OCI-LY7 (cell line): ENCODE measurements around the gene GALNT14. TPM values are rescaled to one million over a fixed set of nuclear protein-coding genes. Genes with fewer than 3 reads are reported as not detected.

Experiments
- BruUV-seq: library from RNA; stranded (reverse); fragments of 400-500 nt; replicated peaks from 2 replicates; lab custom pipeline; 2021; lab: Mats Ljungman, UMichigan
- CTCF ChIA-PET: fragments of 300-600 bp; sonication (Branson Sonifier 250); formaldehyde crosslinking; loops from one replicate; lab custom pipeline; 2022; ENCODE audit warnings: antibody characterized with exemption; ENCODE audit not compliant: unreplicated experiment; lab: Charles Lee
- POLR2A ChIA-PET: fragments of 300-600 bp; sonication (Branson Sonifier 250); formaldehyde crosslinking; loops from one replicate; lab custom pipeline; 2022; ENCODE audit warnings: antibody characterized with exemption; lab: Charles Lee
- DNase-seq: peaks from one replicate; pipeline ENCODE4 v3.0.0-alpha.2; 2015; ENCODE audit warnings: low spot score
- H2AFZ ChIP-seq: fragments of 200-600 bp; sonication (generic), shearing (Covaris generic); 2 replicates; pipeline ENCODE4 v1.6.1; 2014; ENCODE audit warnings: mild to moderate bottlenecking, antibody characterized with exemption, low read length, moderate library complexity
- H3K27ac ChIP-seq: fragments of 200-600 bp; sonication (generic); 2 replicates; pipeline ENCODE4 v1.5.1; 2014; ENCODE audit warnings: mixed run types, low read depth, mild to moderate bottlenecking, moderate library complexity, low read length, inconsistent platforms; ENCODE audit not compliant: poor library complexity, severe bottlenecking
- H3K36me3 ChIP-seq: fragments of 200-600 bp; sonication (generic); 2 replicates; pipeline ENCODE4 v1.6.1; 2014; ENCODE audit warnings: mild to moderate bottlenecking, antibody characterized with exemption, low read length, moderate library complexity, mixed read lengths; ENCODE audit not compliant: insufficient read depth
- H3K4me1 ChIP-seq: fragments of 200-600 bp; sonication (generic); 2 replicates; pipeline ENCODE4 v1.5.1; 2014; ENCODE audit warnings: mild to moderate bottlenecking, low read length; ENCODE audit not compliant: insufficient read depth, poor library complexity, severe bottlenecking
- H3K4me2 ChIP-seq: fragments of 200-600 bp; sonication (generic); 2 replicates; pipeline ENCODE4 v1.6.1; 2014; ENCODE audit warnings: mild to moderate bottlenecking, low read length
- H3K4me3 ChIP-seq: fragments of 200-600 bp; sonication (generic); 2 replicates; pipeline ENCODE4 v1.5.1; 2014; ENCODE audit warnings: mild to moderate bottlenecking, low read depth, low read length; ENCODE audit not compliant: poor library complexity, severe bottlenecking
- H3K79me2 ChIP-seq: fragments of 200-600 bp; sonication (generic); 2 replicates; pipeline ENCODE4 v1.6.1; 2016; ENCODE audit warnings: low read depth, mild to moderate bottlenecking, low read length, moderate library complexity, mixed read lengths; ENCODE audit not compliant: insufficient read depth
- H3K9me2 ChIP-seq: fragments of 200-600 bp; sonication (generic); 2 replicates; pipeline ENCODE4 v1.6.1; 2016; ENCODE audit warnings: mild to moderate bottlenecking, low read length, mixed read lengths; ENCODE audit not compliant: insufficient read depth
- H3K9me3 ChIP-seq: fragments of 200-600 bp; sonication (generic); 2 replicates; pipeline ENCODE4 v1.6.1; 2014; ENCODE audit warnings: mild to moderate bottlenecking, mixed run types, low read length, mixed read lengths
- H4K20me1 ChIP-seq: fragments of 200-600 bp; sonication (generic); 2 replicates; pipeline ENCODE4 v1.6.1; 2014; ENCODE audit warnings: mild to moderate bottlenecking, antibody characterized with exemption, low read length, moderate library complexity, mixed read lengths; ENCODE audit not compliant: insufficient read depth
- CTCF ChIP-seq: fragments of 200-600 bp; sonication (generic); conservative IDR thresholded peaks from 2 replicates; pipeline ENCODE4 v1.5.1; 2014; ENCODE audit warnings: mild to moderate bottlenecking, antibody characterized with exemption, low read length, moderate library complexity, mixed read lengths
- EZH2phosphoT487 ChIP-seq: fragments of 200-600 bp; sonication (generic); IDR thresholded peaks from 2 replicates; pipeline ENCODE4 v1.6.1; 2018; ENCODE audit warnings: low read depth, borderline replicate concordance, mild to moderate bottlenecking, mixed run types, antibody characterized with exemption, low read length, moderate library complexity, mixed read lengths
- intact Hi-C: fragments of 100-400 bp; cut with micrococcal nuclease; formaldehyde crosslinking; loops from one replicate; pipeline ENCODE4 v1.10.0; 2022; ENCODE audit not compliant: unreplicated experiment
- total RNA-seq, 2 experiments: library from RNA; depleted of rRNA in 1 of 2; stranded (reverse); fragments of >200 nt in 1 of 2; shearing (Covaris generic) in 1 of 2; gene quantifications; 2 replicates each; pipeline ENCODE4 v1.2.3, GENCODE V29; 2014 to 2022

The GALNT14 gene
- total RNA-seq, 2 experiments from 2014 or later: 14.8 to 25.6 TPM

DNA sequence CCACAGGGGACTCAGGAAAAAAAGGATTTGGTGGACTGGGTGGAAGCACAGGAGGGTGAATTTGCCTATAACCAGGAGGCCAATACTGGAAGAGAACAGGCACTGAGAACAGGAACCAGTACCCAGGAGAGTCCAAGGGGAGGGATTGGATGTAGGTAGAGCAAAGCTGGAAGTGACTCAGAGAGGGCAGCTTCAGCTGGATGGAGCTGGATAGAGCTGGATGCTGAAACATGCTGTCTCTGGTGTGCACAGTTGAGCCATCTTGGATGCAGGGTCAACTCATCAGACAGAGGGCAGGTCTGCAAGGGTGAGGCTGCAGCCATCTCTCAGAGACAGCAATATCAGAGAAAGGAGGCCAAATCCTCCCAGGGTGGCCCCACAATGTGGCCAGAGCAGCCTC, 134.0 kb downstream of the GALNT14 start:
- Histone ChIP-seq H3K27ac (no peak overlapping the region), H3K9me2 (no peaks in the 10 kb centered on the region), H4K20me1 (no peaks in the 10 kb centered on the region), H3K4me1 (peaks cover 13% of the 10 kb centered on the region), H3K9me3 (no peaks in the 10 kb centered on the region), H3K4me3 (no peak overlapping the region), H3K79me2 (no peaks in the 10 kb centered on the region), H3K4me2 (no peak overlapping the region), H2AFZ (no peak overlapping the region), H3K36me3 (no peaks in the 10 kb centered on the region)
- intact Hi-C loops: no loop called here
- no peak for DNase-seq
- ChIA-PET CTCF (no interaction called here), POLR2A (no interaction called here)
- no TSS peak for BruUV-seq
- no peak for TF ChIP-seq CTCF
- TF ChIP-seq EZH2phosphoT487: no peak

DNA sequence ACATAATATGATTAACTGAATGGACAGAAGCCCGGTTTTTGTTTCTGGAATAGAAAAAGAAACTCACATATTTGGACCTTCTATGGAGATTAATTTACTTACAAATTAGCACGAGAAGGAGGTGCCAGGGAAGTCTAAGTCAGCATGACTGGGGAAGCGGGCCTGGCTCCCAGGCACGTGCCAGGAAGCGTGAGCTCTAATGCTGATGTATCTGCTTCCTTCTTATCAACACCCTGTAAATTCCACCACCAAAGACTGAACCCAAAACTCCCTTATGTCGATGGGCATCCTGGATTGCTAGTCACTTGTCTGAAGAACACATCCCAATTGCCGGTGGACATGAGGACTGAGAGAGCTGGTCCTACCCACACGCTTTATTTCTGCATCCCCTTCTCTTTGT, 134.5 kb downstream of the GALNT14 start:
- no peaks in the 10 kb centered on the region for H3K9me3 ChIP-seq
- no peak for DNase-seq
- H4K20me1 ChIP-seq: no peaks in the 10 kb centered on the region
- H3K79me2 ChIP-seq: no peaks in the 10 kb centered on the region
- intact Hi-C loops: no loop called here
- H3K27ac ChIP-seq: no peak overlapping the region
- H2AFZ ChIP-seq: no peak overlapping the region
- no peak overlapping the region for H3K4me3 ChIP-seq
- H3K4me1 ChIP-seq: peaks cover 13% of the 10 kb centered on the region
- TF ChIP-seq CTCF (no peak), EZH2phosphoT487 (no peak)
- no peaks in the 10 kb centered on the region for H3K36me3 ChIP-seq
- POLR2A ChIA-PET: no interaction called here
- no peak overlapping the region for H3K4me2 ChIP-seq
- no TSS peak for BruUV-seq
- H3K9me2 ChIP-seq: no peaks in the 10 kb centered on the region
- CTCF ChIA-PET: no interaction called here

DNA sequence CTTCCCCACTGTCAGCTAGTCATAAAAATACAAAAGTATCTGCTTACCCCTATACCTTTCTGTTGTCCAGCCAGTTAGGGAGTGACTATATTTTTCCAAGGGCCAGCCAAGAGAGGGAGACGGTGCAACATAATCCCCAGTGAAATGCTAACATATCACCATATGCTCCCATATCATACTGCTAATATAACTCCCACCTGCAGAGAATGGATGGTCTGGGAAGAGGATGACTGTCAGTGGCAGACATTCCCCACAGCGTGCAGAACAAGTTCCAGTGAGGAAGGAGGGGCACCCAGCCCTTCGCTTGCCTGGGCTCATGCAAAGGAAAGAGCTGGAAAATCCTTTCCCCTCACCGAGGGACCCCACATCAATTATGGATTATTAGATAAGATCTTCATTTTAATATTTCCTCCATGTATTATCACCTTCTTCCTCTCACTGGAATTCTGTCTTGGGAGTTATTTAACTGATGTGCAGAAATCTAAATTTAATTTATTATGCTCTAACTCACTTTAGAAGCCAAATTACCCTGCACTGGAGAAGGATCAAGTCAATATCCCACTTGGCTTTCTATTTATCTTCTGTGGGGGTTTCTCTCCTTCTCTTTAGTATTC, 135.6 kb downstream of the GALNT14 start:
- DNase-seq: no peak
- Histone ChIP-seq H3K27ac (no peak overlapping the region), H3K79me2 (no peaks in the 10 kb centered on the region), H3K9me3 (no peaks in the 10 kb centered on the region), H3K4me3 (no peak overlapping the region), H3K4me2 (no peak overlapping the region), H4K20me1 (no peaks in the 10 kb centered on the region), H3K9me2 (no peaks in the 10 kb centered on the region), H3K36me3 (no peaks in the 10 kb centered on the region), H3K4me1 (peaks cover 13% of the 10 kb centered on the region), H2AFZ (no peak overlapping the region)
- ChIA-PET CTCF (no interaction called here), POLR2A (interaction anchor here (0.7 kb wide), 1 partner anchor 159 kb away, joined by 3 read pairs; no protein-coding TSS in a partner anchor)
- no peak for TF ChIP-seq CTCF
- no peak for TF ChIP-seq EZH2phosphoT487
- BruUV-seq: no TSS peak
- intact Hi-C loops: no loop called here
